ENCODE results near the gene AKAP13.

The AKAP13 gene

GRCh38 chr15:85407421-85408269 lies 27.2 kb downstream of the AKAP13 start:
- peak; percentile 61 for DNase-seq (ENCODE audit: low read depth)
- TF ChIP-seq, protein P1, sequence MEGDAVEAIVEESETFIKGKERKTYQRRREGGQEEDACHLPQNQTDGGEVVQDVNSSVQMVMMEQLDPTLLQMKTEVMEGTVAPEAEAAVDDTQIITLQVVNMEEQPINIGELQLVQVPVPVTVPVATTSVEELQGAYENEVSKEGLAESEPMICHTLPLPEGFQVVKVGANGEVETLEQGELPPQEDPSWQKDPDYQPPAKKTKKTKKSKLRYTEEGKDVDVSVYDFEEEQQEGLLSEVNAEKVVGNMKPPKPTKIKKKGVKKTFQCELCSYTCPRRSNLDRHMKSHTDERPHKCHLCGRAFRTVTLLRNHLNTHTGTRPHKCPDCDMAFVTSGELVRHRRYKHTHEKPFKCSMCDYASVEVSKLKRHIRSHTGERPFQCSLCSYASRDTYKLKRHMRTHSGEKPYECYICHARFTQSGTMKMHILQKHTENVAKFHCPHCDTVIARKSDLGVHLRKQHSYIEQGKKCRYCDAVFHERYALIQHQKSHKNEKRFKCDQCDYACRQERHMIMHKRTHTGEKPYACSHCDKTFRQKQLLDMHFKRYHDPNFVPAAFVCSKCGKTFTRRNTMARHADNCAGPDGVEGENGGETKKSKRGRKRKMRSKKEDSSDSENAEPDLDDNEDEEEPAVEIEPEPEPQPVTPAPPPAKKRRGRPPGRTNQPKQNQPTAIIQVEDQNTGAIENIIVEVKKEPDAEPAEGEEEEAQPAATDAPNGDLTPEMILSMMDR (IDR thresholded peaks at IDR 0.05; ENCODE audit: control insufficient read depth, insufficient read depth, low read depth, low read length, missing control alignments), result no peak
- no peak overlapping the region for H3K4me3 ChIP-seq (ENCODE audit: control insufficient read depth, low read depth, low read length)

DNA sequence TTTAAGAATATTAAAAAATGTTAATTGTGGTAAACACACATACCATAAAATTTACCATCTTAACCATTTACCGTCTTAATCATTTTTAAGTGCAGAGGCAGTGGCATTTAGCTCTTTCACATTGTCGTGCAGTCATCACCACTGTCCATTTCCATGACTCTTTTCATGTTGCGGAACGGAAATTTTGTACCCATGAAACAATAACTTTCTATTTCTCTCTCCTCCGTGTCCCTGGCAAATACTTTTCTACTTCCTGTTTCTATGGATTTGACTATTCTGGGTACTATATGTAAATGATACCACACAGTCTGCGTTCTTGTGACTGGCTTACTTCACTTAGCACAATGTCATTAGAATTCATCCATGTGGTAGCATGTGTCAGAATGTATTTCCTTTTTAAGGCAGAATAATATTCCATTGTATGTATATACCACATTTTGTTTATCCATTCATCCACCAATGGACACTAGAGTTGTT lies 27.9 kb downstream of the AKAP13 start:
- DNase-seq (ENCODE audit: low read depth), result no peak
- no peak overlapping the region for H3K4me3 ChIP-seq (ENCODE audit: control insufficient read depth, low read depth, low read length)
- TF ChIP-seq, protein P1 (IDR thresholded peaks at IDR 0.05; ENCODE audit: control insufficient read depth, insufficient read depth, low read depth, low read length, missing control alignments), result no peak

GRCh38 chr15:85412066-85412465 lies 31.7 kb downstream of the AKAP13 start:
- DNase-seq (ENCODE audit: low read depth), result no peak
- TF ChIP-seq, protein P1 (IDR thresholded peaks at IDR 0.05; ENCODE audit: control insufficient read depth, insufficient read depth, low read depth, low read length, missing control alignments), result no peak

DNA sequence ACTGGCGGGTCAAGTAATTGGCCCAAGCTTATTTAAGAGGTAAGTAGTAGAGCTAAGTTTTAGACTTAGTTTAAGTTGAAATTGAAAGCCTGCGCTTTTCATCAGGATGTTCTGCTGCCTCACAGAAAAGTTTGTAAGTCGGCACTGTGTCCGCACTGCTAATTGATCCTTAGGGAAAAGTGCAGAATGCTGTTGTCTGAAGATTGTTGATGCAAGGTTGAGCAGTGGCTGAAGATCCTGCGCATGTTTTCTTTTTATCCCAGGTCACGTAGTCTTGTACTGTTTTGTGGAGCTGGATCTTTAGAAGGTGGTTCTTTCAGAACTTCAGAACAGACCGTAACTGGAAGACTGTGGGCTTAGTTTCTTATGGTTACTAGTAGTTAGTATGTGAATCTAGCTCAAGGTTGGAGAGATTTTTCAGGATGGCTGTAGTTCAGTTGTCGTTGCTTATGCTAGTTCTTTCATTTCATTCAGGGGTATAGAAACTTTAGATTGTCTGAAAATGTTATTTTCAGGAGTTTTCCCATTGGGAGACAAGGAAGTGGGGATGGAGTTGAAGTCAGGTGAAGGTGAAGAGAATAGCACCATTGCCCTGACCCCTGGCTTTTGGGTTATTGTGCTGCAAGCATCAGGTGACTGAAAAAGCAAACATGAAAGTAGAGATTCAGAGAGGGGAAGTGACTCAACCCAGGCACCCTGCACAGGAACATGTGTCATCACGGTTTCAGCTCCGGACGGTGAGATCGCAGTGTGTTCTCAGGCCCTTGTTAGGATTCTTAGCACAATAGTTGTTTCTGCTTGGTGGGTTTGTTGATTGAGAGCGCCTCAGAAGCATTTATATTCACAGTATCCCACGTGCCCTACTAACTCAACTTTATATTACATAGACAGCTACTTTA lies 32.8 kb downstream of the AKAP13 start:
- TF ChIP-seq, protein P1 (IDR thresholded peaks at IDR 0.05; ENCODE audit: control insufficient read depth, insufficient read depth, low read depth, low read length, missing control alignments), result no peak
- DNase-seq (ENCODE audit: low read depth), result no peak
- H3K4me3 ChIP-seq (ENCODE audit: control insufficient read depth, low read depth, low read length), result no peak overlapping the region

More at GRCh38 chr15:85412066-85412465, 31.7 kb downstream of the AKAP13 start:
- H3K4me3 ChIP-seq (ENCODE audit: control insufficient read depth, low read depth, low read length), result no peak overlapping the region

GRCh38 chr15:85414037-85414436 lies 33.6 kb downstream of the AKAP13 start:
- TF ChIP-seq, protein P1 (IDR thresholded peaks at IDR 0.05; ENCODE audit: control insufficient read depth, insufficient read depth, low read depth, low read length, missing control alignments), result no peak
- H3K4me3 ChIP-seq (ENCODE audit: control insufficient read depth, low read depth, low read length), result no peak overlapping the region
- no peak for DNase-seq (ENCODE audit: low read depth)

DNA sequence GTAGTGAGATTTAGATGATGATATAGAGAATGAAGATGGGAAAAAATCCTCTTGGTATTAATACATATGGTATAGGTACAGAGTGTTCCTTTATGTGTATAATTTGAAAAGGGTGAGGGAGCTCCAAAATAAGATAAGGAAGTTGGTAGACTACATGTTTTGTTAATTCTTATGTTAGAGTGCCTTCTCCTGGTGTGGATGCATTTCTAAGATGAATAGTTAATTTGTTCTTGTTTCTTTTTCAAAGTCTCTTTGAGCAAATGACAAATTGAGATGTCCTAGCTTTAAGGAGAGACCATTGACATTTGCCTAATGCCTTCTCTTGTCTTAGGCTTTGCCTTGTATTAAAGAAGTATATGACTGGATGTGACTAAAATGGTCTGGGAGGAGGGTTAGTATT lies 34.1 kb downstream of the AKAP13 start:
- H3K4me3 ChIP-seq (ENCODE audit: control insufficient read depth, low read depth, low read length), result no peak overlapping the region
- DNase-seq (ENCODE audit: low read depth), result no peak
- TF ChIP-seq, protein P1 (IDR thresholded peaks at IDR 0.05; ENCODE audit: control insufficient read depth, insufficient read depth, low read depth, low read length, missing control alignments), result peak; percentile 17
